Endothelial cell of umbilical vein (primary cell): Measurements from ENCODE around the gene PLXNB2. TPM values are rescaled to one million over a fixed set of nuclear protein-coding genes. Genes with fewer than 3 reads are reported as not detected.

Source experiments
- BruUV-seq: library from RNA; stranded (reverse); fragments of 400-500 nt; replicated peaks from 2 replicates; lab custom pipeline; 2021; lab: Mats Ljungman, UMichigan
- CTCF ChIA-PET: fragments of 300-600, 350-600 bp; sonication (Branson Sonifier 250); formaldehyde crosslinking; loops from one replicate; lab custom pipeline; 2021; ENCODE audit warnings: antibody characterized with exemption, inconsistent platforms; lab: Charles Lee
- POLR2A ChIA-PET: fragments of 300-600, 350-600 bp; sonication (Branson Sonifier 250); formaldehyde crosslinking; loops from one replicate; lab custom pipeline; 2021; ENCODE audit warnings: antibody characterized with exemption, inconsistent platforms; lab: Charles Lee
- DNase-seq: peaks from one replicate; pipeline ENCODE4 v3.0.0-alpha.2; 2011; ENCODE audit warnings: low read depth, low spot score
- FAIRE-seq: peaks from 2 replicates; lab custom pipeline; 2011; peaks lifted over from hg19 to GRCh38; lab: Jason Lieb, UNC
- H2AFZ ChIP-seq: 2 replicates; pipeline ENCODE4 v1.6.0; 2012; ENCODE audit warnings: low read depth, low read length, control low read depth, inconsistent platforms
- H3K27ac ChIP-seq: 2 replicates; pipeline ENCODE4 v1.5.1; 2011; ENCODE audit warnings: low read depth, mild to moderate bottlenecking, control low read depth, low read length, moderate library complexity; ENCODE audit not compliant: insufficient read depth
- H3K27me3 ChIP-seq, 2 experiments: 2 replicates each; pipeline versions ENCODE4 v1.6.0 to v1.6.1; 2011; ENCODE audit warnings: low read length in 2 of 2, mixed read lengths in 1 of 2; ENCODE audit not compliant: control insufficient read depth in 2 of 2, insufficient read depth in 2 of 2
- H3K36me3 ChIP-seq, 2 experiments: 2 replicates in 1 of 2; 3 replicates in 1 of 2; pipeline ENCODE4 v1.5.1; 2011; ENCODE audit warnings: low read length in 2 of 2, mild to moderate bottlenecking in 1 of 2, moderate library complexity in 1 of 2; ENCODE audit not compliant: control insufficient read depth in 2 of 2, insufficient read depth in 2 of 2; ENCODE audit errors: extremely low read depth in 1 of 2
- H3K4me1 ChIP-seq: 3 replicates; pipeline ENCODE4 v1.5.1; 2011; ENCODE audit warnings: mild to moderate bottlenecking, low read length; ENCODE audit not compliant: control insufficient read depth, insufficient read depth; ENCODE audit errors: extremely low read depth
- H3K4me2 ChIP-seq: 2 replicates; pipeline ENCODE4 v1.6.1; 2011; ENCODE audit warnings: low read length, control low read depth, mixed read lengths; ENCODE audit not compliant: insufficient read depth
- H3K4me3 ChIP-seq, 3 experiments: fragments of 200-600 bp in 1 of 3; sonication (generic), shearing (Covaris generic) in 1 of 3; replicated peaks in 1 of 3; 2 replicates each; pipeline ENCODE4 v1.5.1; 2011 to 2016; ENCODE audit warnings: control low read depth in 3 of 3, low read length in 3 of 3, mild to moderate bottlenecking in 2 of 3, inconsistent platforms in 1 of 3, low read depth in 1 of 3, moderate library complexity in 1 of 3; ENCODE audit not compliant: insufficient read depth in 1 of 3
- H3K79me2 ChIP-seq: 2 replicates; pipeline ENCODE4 v1.6.0; 2012; ENCODE audit warnings: low read length, inconsistent platforms; ENCODE audit not compliant: control insufficient read depth, insufficient read depth
- H3K9ac ChIP-seq: replicated peaks from 2 replicates; pipeline ENCODE3; 2011; ENCODE audit warnings: low read length, control low read depth; ENCODE audit not compliant: insufficient read depth; ENCODE audit errors: extremely low read depth
- H3K9me1 ChIP-seq: replicated peaks from 3 replicates; pipeline ENCODE4 v1.6.0; 2011; ENCODE audit warnings: mild to moderate bottlenecking, low read length; ENCODE audit not compliant: control insufficient read depth, insufficient read depth; ENCODE audit errors: extremely low read depth
- H3K9me3 ChIP-seq: replicated peaks from 2 replicates; pipeline ENCODE4 v1.5.1; 2012; ENCODE audit warnings: low read length, inconsistent platforms; ENCODE audit not compliant: control insufficient read depth, insufficient read depth
- H4K20me1 ChIP-seq: replicated peaks from 2 replicates; pipeline ENCODE3; 2011; ENCODE audit warnings: mild to moderate bottlenecking, low read length; ENCODE audit not compliant: control insufficient read depth, insufficient read depth; ENCODE audit errors: extremely low read depth
- EZH2 ChIP-seq: IDR thresholded peaks from 2 replicates; pipeline ENCODE4 v1.6.1; 2012; ENCODE audit warnings: borderline replicate concordance, low read depth, mild to moderate bottlenecking, moderate library complexity, low read length, inconsistent platforms; ENCODE audit not compliant: severe bottlenecking
- FOS ChIP-seq: IDR thresholded peaks from 2 replicates; pipeline ENCODE4 v1.6.1; 2011; ENCODE audit warnings: mild to moderate bottlenecking, low read length, moderate library complexity, borderline replicate concordance; ENCODE audit not compliant: insufficient read depth
- GATA2 ChIP-seq: IDR thresholded peaks from 2 replicates; pipeline ENCODE4 v1.7.0; 2011; ENCODE audit warnings: low read depth, mild to moderate bottlenecking, moderate library complexity, mixed read lengths, low read length; ENCODE audit not compliant: insufficient read length, insufficient read depth
- JUN ChIP-seq: IDR thresholded peaks from 2 replicates; pipeline ENCODE4 v1.6.1; 2011; ENCODE audit warnings: borderline replicate concordance, low read depth; ENCODE audit not compliant: insufficient read length, insufficient read depth
- MYC ChIP-seq: IDR thresholded peaks from one replicate; pipeline ENCODE4 v1.6.1; 2011; ENCODE audit warnings: mild to moderate bottlenecking, low read depth, low read length
- POLR2A ChIP-seq: IDR thresholded peaks from 2 replicates; pipeline ENCODE4 v1.6.1; 2012; ENCODE audit warnings: low read depth, mild to moderate bottlenecking, control low read depth, low read length
- POLR2AphosphoS5 ChIP-seq: IDR thresholded peaks from 2 replicates; pipeline ENCODE4 v1.6.1; 2012; ENCODE audit warnings: low read depth, mild to moderate bottlenecking, control low read depth, low read length, moderate library complexity; ENCODE audit not compliant: insufficient read depth
- dilution Hi-C: fragments of 300-500 bp; cut with MboI; formaldehyde crosslinking; loops from one replicate; pipeline ENCODE4 v1.15.0; 2019; ENCODE audit warnings: low sequenced_read_pairs; ENCODE audit not compliant: extremely low pct_ligation_motif_present
- intact Hi-C: fragments of 100-400 bp; cut with micrococcal nuclease; formaldehyde crosslinking; loops from one replicate; pipeline ENCODE4 v1.10.0; 2022
- polyA plus RNA-seq, 4 experiments: library from polyadenylated mRNA; depleted of rRNA in 3 of 4; stranded (reverse) in 3 of 4; unstranded in 1 of 4; fragments of >200 nt; gene quantifications; 2 replicates each; pipeline versions ENCODE4 v1.2.1 to v1.2.3, GENCODE V29; 2011 to 2012; ENCODE audit warnings: missing spikeins in 1 of 4
- total RNA-seq: library from RNA; stranded (reverse); gene quantifications from 2 replicates; pipeline ENCODE4 v1.2.3, GENCODE V29; 2021
- TF ChIP-seq, protein P1 (sequence below), 2 donors: IDR thresholded peaks; 1 replicate in 1 of 2; 2 replicates in 1 of 2; pipeline ENCODE4 v1.5.1; 2011; ENCODE audit warnings: low read length in 2 of 2, mild to moderate bottlenecking in 2 of 2, moderate library complexity in 2 of 2, control low read depth in 1 of 2, inconsistent platforms in 1 of 2, low read depth in 1 of 2; ENCODE audit not compliant: insufficient read depth in 1 of 2; ENCODE audit errors: extremely low read depth in 1 of 2
- TF ChIP-seq, protein P2 (sequence below): IDR thresholded peaks from 2 replicates; pipeline ENCODE4 v1.6.1; 2011; ENCODE audit not compliant: insufficient read depth, insufficient read length

The PLXNB2 gene
- total and polyA plus RNA-seq, 2 donors (not counting 3 experiments of a cell fraction or from before 2014, with no cell fraction given) = 82.3 to 139 TPM

DNA sequence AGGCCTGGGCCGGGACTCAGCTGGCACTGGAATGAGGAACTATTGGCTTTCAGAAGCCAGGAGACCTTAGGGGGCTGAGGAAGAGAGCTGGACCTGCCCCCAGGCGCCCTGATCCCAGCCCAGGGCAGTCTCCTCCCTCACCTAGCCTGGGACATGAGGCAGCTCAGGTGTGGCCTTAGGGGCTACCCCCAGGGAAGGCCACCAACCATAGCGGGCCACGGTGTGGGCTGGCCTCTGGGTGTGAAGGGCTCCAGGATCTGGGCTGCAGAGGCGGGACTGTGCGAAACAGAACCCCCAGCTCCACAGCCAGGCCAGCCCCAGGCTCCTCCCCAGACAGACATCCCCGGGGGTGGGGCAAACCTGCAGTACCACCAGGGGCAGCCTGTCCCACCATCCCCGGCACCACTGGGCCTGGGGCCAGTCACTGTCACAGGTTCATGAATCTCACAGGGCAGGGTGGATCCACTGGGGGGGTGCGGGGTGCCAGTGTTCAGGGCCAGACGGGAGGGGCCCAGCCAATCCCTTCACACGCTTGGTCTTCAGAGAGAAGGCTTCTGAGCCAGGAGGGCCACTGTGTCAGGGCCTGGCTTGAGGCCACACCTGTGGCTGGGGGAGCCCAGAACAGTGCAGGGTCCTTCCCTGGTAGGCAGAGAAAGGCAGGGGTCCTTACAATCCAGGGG lies 3.5 kb downstream of the PLXNB2 start:
- H3K36me3 ChIP-seq = peaks cover 0 to 6% of the 10 kb centered on the region in 2 experiments
- no peaks in the 10 kb centered on the region for H4K20me1 ChIP-seq
- no peaks in the 10 kb centered on the region for H3K9me3 ChIP-seq
- no peak overlapping the region for H3K4me3 ChIP-seq
- no peak overlapping the region for H3K27ac ChIP-seq
- no peaks in the 10 kb centered on the region for H3K9me1 ChIP-seq
- H2AFZ ChIP-seq = no peak overlapping the region
- intact Hi-C loops = no loop called here
- DNase-seq (no peak), FAIRE-seq (no peak)
- dilution Hi-C loops = no loop called here
- no TSS peak for BruUV-seq
- H3K4me2 ChIP-seq = no peak overlapping the region
- peaks cover 75% of the 10 kb centered on the region for H3K79me2 ChIP-seq
- H3K9ac ChIP-seq = no peak overlapping the region
- POLR2A ChIA-PET = no interaction called here
- CTCF ChIA-PET = interaction anchor here (0.7 to 3.6 kb wide), 7 partner anchors 10 to 51 kb away, joined by 3 to 26 read pairs (median 7); no protein-coding TSS in a partner anchor
- TF ChIP-seq MYC (no peak), GATA2 (no peak), EZH2 (no peak), POLR2AphosphoS5 (no peak), POLR2A (no peak), FOS (no peak), JUN (no peak)
- TF ChIP-seq, protein P1, sequence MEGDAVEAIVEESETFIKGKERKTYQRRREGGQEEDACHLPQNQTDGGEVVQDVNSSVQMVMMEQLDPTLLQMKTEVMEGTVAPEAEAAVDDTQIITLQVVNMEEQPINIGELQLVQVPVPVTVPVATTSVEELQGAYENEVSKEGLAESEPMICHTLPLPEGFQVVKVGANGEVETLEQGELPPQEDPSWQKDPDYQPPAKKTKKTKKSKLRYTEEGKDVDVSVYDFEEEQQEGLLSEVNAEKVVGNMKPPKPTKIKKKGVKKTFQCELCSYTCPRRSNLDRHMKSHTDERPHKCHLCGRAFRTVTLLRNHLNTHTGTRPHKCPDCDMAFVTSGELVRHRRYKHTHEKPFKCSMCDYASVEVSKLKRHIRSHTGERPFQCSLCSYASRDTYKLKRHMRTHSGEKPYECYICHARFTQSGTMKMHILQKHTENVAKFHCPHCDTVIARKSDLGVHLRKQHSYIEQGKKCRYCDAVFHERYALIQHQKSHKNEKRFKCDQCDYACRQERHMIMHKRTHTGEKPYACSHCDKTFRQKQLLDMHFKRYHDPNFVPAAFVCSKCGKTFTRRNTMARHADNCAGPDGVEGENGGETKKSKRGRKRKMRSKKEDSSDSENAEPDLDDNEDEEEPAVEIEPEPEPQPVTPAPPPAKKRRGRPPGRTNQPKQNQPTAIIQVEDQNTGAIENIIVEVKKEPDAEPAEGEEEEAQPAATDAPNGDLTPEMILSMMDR (IDR thresholded peaks at IDR 0.05; ENCODE audit: extremely low read depth in 1 of 2, insufficient read depth in 1 of 2, low read depth in 1 of 2, low read length in 2 of 2) = no peak
- TF ChIP-seq, protein P2, sequence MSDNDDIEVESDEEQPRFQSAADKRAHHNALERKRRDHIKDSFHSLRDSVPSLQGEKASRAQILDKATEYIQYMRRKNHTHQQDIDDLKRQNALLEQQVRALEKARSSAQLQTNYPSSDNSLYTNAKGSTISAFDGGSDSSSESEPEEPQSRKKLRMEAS = no peak
- no peaks in the 10 kb centered on the region for H3K27me3 ChIP-seq
- peaks cover 35% of the 10 kb centered on the region for H3K4me1 ChIP-seq
